ENCODE measurements around the gene SLIT3.
A peak's percentile ranks its signal among the peaks of the same experiment; 100 is the strongest.

The SLIT3 gene

GRCh38 chr5:169300468-169301385 lies at the start of gene SLIT3:
Gene SLIT3 (minus strand): TSS chr5:169301139. CDS start chr5:169300709, 430 bp downstream.
- peak; percentile 9 for DNase-seq (ENCODE audit: low read depth, low spot score)

- DNase-seq (ENCODE audit: low read depth, low spot score): no peak
Measured at GRCh38 chr5:169350016-169350415, 49.1 kb upstream of the SLIT3 start.

GRCh38 chr5:169347786-169348185 lies 46.8 kb upstream of the SLIT3 start:
- no peak for DNase-seq (ENCODE audit: low read depth, low spot score)

GRCh38 chr5:169344629-169345028 lies 43.7 kb upstream of the SLIT3 start:
- DNase-seq (ENCODE audit: low read depth, low spot score): no peak

GRCh38 chr5:169343766-169344165 lies 42.8 kb upstream of the SLIT3 start:
- DNase-seq (ENCODE audit: low read depth, low spot score): no peak

- DNase-seq (ENCODE audit: low read depth, low spot score): no peak
Measured at GRCh38 chr5:169341556-169341955, 40.6 kb upstream of the SLIT3 start.

GRCh38 chr5:169339869-169340268 lies 38.9 kb upstream of the SLIT3 start:
- no peak for DNase-seq (ENCODE audit: low read depth, low spot score)

GRCh38 chr5:169336242-169336641 lies 35.3 kb upstream of the SLIT3 start:
- DNase-seq (ENCODE audit: low read depth, low spot score): no peak

- DNase-seq (ENCODE audit: low read depth, low spot score): no peak
Measured at GRCh38 chr5:169335806-169336205, 34.9 kb upstream of the SLIT3 start.

- no peak for DNase-seq (ENCODE audit: low read depth, low spot score)
Measured at GRCh38 chr5:169333518-169333917, 32.6 kb upstream of the SLIT3 start.

- DNase-seq (ENCODE audit: low read depth, low spot score): no peak
Measured at GRCh38 chr5:169331292-169331852, 30.4 kb upstream of the SLIT3 start.

- DNase-seq (ENCODE audit: low read depth, low spot score): no peak
Measured at GRCh38 chr5:169328401-169328800, 27.5 kb upstream of the SLIT3 start.

GRCh38 chr5:169325273-169325672 lies 24.3 kb upstream of the SLIT3 start:
- no peak for DNase-seq (ENCODE audit: low read depth, low spot score)

GRCh38 chr5:169318556-169318955 lies 17.6 kb upstream of the SLIT3 start:
- no peak for DNase-seq (ENCODE audit: low read depth, low spot score)

GRCh38 chr5:169307646-169308045 lies 6.7 kb upstream of the SLIT3 start:
- DNase-seq (ENCODE audit: low read depth, low spot score): no peak

GRCh38 chr5:169305366-169305765 lies 4.4 kb upstream of the SLIT3 start:
- no peak for DNase-seq (ENCODE audit: low read depth, low spot score)

- DNase-seq (ENCODE audit: low read depth, low spot score): no peak
Measured at GRCh38 chr5:169304175-169304574, 3.2 kb upstream of the SLIT3 start.

GRCh38 chr5:169303119-169303515 lies 2.2 kb upstream of the SLIT3 start:
- DNase-seq (ENCODE audit: low read depth, low spot score): no peak

GRCh38 chr5:169302491-169303118 lies 1.7 kb upstream of the SLIT3 start:
- DNase-seq (ENCODE audit: low read depth, low spot score): peak; percentile 54

- DNase-seq (ENCODE audit: low read depth, low spot score): no peak
Measured at GRCh38 chr5:169301986-169302385, 1.0 kb upstream of the SLIT3 start.

GRCh38 chr5:169301386-169301934 lies 521 bp upstream of the SLIT3 start:
- no peak for DNase-seq (ENCODE audit: low read depth, low spot score)

All from smooth muscle cell of the brain vasculature (primary cell).